Kidney (tissue), 14 donors: ENCODE data around the gene MITF. TPM values are rescaled to one million over a fixed set of nuclear protein-coding genes. Genes with fewer than 3 reads are reported as not detected.

Experiments used
- DNase-seq, 5 donors: peaks; one replicate each; pipeline ENCODE4 v3.0.0-alpha.2; 2013 to 2020
- FAIRE-seq: peaks from 2 replicates; lab custom pipeline; 2012; peaks lifted over from hg19 to GRCh38; lab: Jason Lieb, UNC
- H3K27ac ChIP-seq, 2 donors: one replicate each; pipeline ENCODE4 v1.7.0; 2013; ENCODE audit warnings: low read depth in 2 of 2, low read length in 2 of 2, inconsistent platforms in 1 of 2
- H3K27me3 ChIP-seq: one replicate; pipeline ENCODE4 v1.7.1; 2013; ENCODE audit warnings: low read length, inconsistent platforms; ENCODE audit not compliant: control insufficient read depth, insufficient read depth
- H3K36me3 ChIP-seq, 3 donors: one replicate each; pipeline versions ENCODE4 v1.7.0 to v1.7.1; 2013; ENCODE audit warnings: low read length in 3 of 3, control low read depth in 1 of 3, inconsistent platforms in 1 of 3; ENCODE audit not compliant: insufficient read depth in 3 of 3, control insufficient read depth in 2 of 3
- H3K4me1 ChIP-seq, 3 donors: one replicate each; pipeline versions ENCODE4 v1.7.0 to v1.7.1; 2013; ENCODE audit warnings: low read length in 3 of 3, inconsistent platforms in 1 of 3, low read depth in 1 of 3; ENCODE audit not compliant: control insufficient read depth in 2 of 3, insufficient read depth in 2 of 3
- H3K4me3 ChIP-seq, 3 donors: one replicate each; pipeline versions ENCODE4 v1.7.0 to v1.8.1; 2013; ENCODE audit warnings: low read length in 3 of 3, control low read depth in 1 of 3, inconsistent platforms in 1 of 3
- H3K9ac ChIP-seq, 3 donors: one replicate each; pipeline versions ENCODE4 v1.7.0 to v1.7.1; 2013; ENCODE audit warnings: low read length in 3 of 3, control low read depth in 1 of 3, inconsistent platforms in 1 of 3
- H3K9me3 ChIP-seq, 3 donors: one replicate each; pipeline versions ENCODE4 v1.7.0 to v1.7.1; 2013; ENCODE audit warnings: low read length in 3 of 3, control low read depth in 1 of 3, inconsistent platforms in 1 of 3; ENCODE audit not compliant: control insufficient read depth in 2 of 3, insufficient read depth in 1 of 3
- CTCF ChIP-seq: IDR thresholded peaks from 3 replicates; pipeline ENCODE4 v1.5.1; 2012; ENCODE audit warnings: mild to moderate bottlenecking, moderate library complexity, borderline replicate concordance; ENCODE audit not compliant: insufficient read depth; ENCODE audit errors: extremely low read depth
- intact Hi-C: fragments of 100-400 bp; cut with DNase I; formaldehyde crosslinking; loops from one replicate; pipeline ENCODE4 v1.11.1; 2022
- polyA plus RNA-seq: library from polyadenylated mRNA; stranded (reverse); fragments of 350-450 nt; fragmentation: Illumina TruSeq; extraction: RNeasy Lipid Tissue Mini Kit (QIAGEN cat#74804); gene quantifications from one replicate; pipeline ENCODE4 v1.2.3, GENCODE V29; 2014; ENCODE audit warnings: low read depth, low replicate concordance; ENCODE audit not compliant: insufficient read depth
- total RNA-seq: library from RNA; stranded (reverse); fragmentation: NEBNext Ultra II Directional; extraction: Animal tissue kit (Norgen Biotek cat#: 25700); gene quantifications from one replicate; pipeline ENCODE4 v1.2.1, GENCODE V29; 2021
- donor health status: control.
- donor health status: control.
- donor health status: control.
- donor health status: control.
- donor health status: control.
- donor health status: DM: yes; HTN: yes; CAD: no.
- donor health status: Normal renal cell carcinoma (clear cell type).

Gene MITF
- total and polyA plus RNA-seq, 2 donors from 2014 or later: 14.1 to 52.6 TPM

GRCh38 chr3:69927571-69927970 lies 188.3 kb downstream of the MITF start:
- Histone ChIP-seq H3K4me1 (peaks cover 0 to 9% (median 4%) of the 10 kb centered on the region in 3 donors), H3K9me3 (no peaks in the 10 kb centered on the region), H3K9ac (no peak overlapping the region), H3K36me3 (no peaks in the 10 kb centered on the region), H3K27me3 (no peaks in the 10 kb centered on the region), H3K4me3 (no peak overlapping the region), H3K27ac (no peak overlapping the region)
- FAIRE-seq (no peak), DNase-seq (no peak)
- no peak for TF ChIP-seq CTCF
- intact Hi-C loops: no loop called here

DNA sequence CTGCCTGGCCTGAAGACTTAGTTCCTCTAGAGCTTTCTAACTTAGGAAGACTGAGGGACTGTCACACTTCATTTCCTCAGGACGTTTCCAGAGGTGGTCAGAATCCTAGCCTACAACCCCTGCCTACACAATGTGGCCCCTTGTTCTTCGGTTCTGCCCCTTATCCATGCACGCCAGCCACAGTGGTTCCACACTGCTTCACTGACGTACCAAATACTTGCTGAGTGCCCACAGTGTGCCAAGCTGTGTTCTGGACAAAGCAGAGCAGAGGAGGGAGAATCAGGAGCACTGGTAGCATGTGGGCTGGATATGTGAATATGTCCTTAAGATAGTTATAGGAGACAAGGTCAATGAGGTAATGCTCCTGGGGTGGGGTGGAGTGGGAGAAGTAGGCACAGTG lies 189.8 kb downstream of the MITF start:
- H3K9me3 ChIP-seq: no peaks in the 10 kb centered on the region

GRCh38 chr3:69930564-69930963 lies 191.3 kb downstream of the MITF start:
- no peak for FAIRE-seq
- Histone ChIP-seq H3K4me1 (peaks cover 0 to 9% (median 4%) of the 10 kb centered on the region in 3 donors), H3K9ac (no peak overlapping the region), H3K27ac (no peak overlapping the region), H3K27me3 (no peaks in the 10 kb centered on the region), H3K4me3 (no peak overlapping the region), H3K9me3 (no peaks in the 10 kb centered on the region), H3K36me3 (no peaks in the 10 kb centered on the region)
- no peak for TF ChIP-seq CTCF
- DNase-seq: no peak
- intact Hi-C loops: no loop called here

More for the DNA sequence above, 189.8 kb downstream of the MITF start:
- Histone ChIP-seq H3K4me3 (no peak overlapping the region), H3K36me3 (no peaks in the 10 kb centered on the region), H3K27me3 (no peaks in the 10 kb centered on the region), H3K27ac (no peak overlapping the region), H3K4me1 (peaks cover 0 to 9% (median 4%) of the 10 kb centered on the region in 3 donors), H3K9ac (no peak overlapping the region)
- intact Hi-C loops: no loop called here
- FAIRE-seq (no peak), DNase-seq (no peak)
- no peak for TF ChIP-seq CTCF

DNA sequence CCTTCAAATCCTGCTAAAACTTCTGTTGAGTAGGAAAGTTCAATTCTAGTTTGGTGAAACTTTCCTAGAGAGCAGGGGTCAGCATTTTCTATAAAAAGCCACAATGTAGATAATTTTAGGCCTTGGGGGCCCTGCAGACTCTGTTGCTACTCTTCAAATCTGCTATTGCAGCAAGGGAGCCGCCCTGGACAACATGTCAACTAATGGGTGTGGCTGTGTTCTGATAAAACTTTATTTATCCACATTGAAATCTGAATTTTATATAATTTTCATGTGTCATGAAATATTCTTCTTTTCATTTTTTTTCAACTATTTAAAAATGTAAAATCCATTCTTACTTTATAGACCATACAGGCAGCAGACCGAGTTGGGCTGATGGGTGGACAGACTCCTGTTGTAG lies 192.8 kb downstream of the MITF start:
- intact Hi-C loops: no loop called here
- TF ChIP-seq CTCF: no peak
- Histone ChIP-seq H3K9me3 (no peaks in the 10 kb centered on the region), H3K4me1 (peaks cover 0 to 5% (median 4%) of the 10 kb centered on the region in 3 donors), H3K9ac (no peak overlapping the region), H3K27me3 (no peaks in the 10 kb centered on the region), H3K27ac (no peak overlapping the region), H3K4me3 (no peak overlapping the region), H3K36me3 (no peaks in the 10 kb centered on the region)
- no peak for FAIRE-seq
- DNase-seq: no peak
